Measurements from ENCODE around the gene CREB3L2.

The CREB3L2 gene

DNA sequence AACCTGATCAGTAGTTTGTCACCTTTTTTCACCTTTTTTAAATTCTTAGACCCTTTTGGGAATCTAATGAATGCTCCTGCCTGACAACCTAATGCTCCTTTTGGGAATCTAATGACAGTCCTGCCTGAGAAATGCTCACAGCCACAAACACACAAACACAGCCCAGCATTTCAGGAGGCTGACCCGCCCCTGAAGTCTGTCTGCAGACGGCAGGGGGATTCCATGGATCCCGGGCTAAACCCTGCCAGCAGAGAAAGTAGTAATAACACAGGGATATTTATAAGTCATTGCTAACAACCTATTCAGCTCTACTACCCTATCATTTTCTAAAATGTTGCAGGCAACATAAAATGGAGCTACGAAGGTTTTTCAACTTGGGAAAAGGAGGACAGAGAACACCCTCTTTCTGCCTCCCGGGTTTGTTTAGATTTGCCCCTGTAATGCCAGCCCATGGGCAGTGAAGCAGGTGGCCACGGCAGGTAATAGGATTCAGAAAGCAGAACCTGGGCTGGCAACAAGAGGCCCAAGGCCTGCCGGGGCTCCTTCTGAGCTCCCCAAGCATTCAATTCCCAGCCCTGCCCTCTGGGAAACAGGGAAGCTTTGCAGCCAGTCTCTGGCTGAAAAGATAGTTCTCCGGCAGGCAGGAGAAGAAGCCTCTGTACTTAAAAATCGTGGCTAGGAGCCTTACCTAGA, 65.2 kb downstream of the CREB3L2 start:
- Histone ChIP-seq H3K27me3 (replicated peaks in 2 of 5; ENCODE audit: control insufficient read depth in 4 of 5, insufficient read depth in 5 of 5, low read length in 4 of 5) (no peaks in the 10 kb centered on the region), H3K36me3 (ENCODE audit: control insufficient read depth in 4 of 4, insufficient read depth in 4 of 4, low read length in 3 of 4) (peaks cover 0 to 6% (median 2%) of the 10 kb centered on the region in 4 experiments), H3K4me3 (ENCODE audit: control insufficient read depth in 1 of 7, extremely low read depth in 1 of 7, insufficient read depth in 4 of 7, low read depth in 2 of 7, low read length in 6 of 7) (peak overlapping the region in 3 of 7 experiments; percentile 55 to 72 (median 68)), H3K4me1 (ENCODE audit: control extremely low read depth in 1 of 4, control insufficient read depth in 4 of 4, insufficient read depth in 4 of 4, low read length in 3 of 4) (peaks cover 21 to 52% (median 43%) of the 10 kb centered on the region in 4 experiments), H3K9me3 (ENCODE audit: control extremely low read depth in 1 of 5, control insufficient read depth in 4 of 5, insufficient read depth in 2 of 5, low read depth in 1 of 5, low read length in 4 of 5) (no peaks in the 10 kb centered on the region), H3K27ac (ENCODE audit: insufficient read depth in 1 of 2, low read depth in 1 of 2, low read length in 2 of 2, poor library complexity in 1 of 2, severe bottlenecking in 2 of 2) (peak overlapping the region; percentile 22 to 71)
- ChIA-PET POLR2A (interaction anchor here (1.1 to 1.2 kb wide), 3 partner anchors 11 to 65 kb away, joined by 3 to 4 read pairs (median 3); partner anchors contain the start of gene CREB3L2), CTCF (interaction anchor here (1.3 to 2.0 kb wide), 3 partner anchors 9 to 71 kb away, joined by 3 to 11 read pairs (median 6); partner anchors contain the start of gene CREB3L2)
- 81% methylated on average over 7 of the region's 9 CpGs for WGBS (ENCODE audit: insufficient coverage)
- DNase-seq: no peak

GRCh38 chr7:137935884-137936508, 65.9 kb downstream of the CREB3L2 start:
- Histone ChIP-seq H3K4me1 (ENCODE audit: control extremely low read depth in 1 of 4, control insufficient read depth in 4 of 4, insufficient read depth in 4 of 4, low read length in 3 of 4) (peaks cover 21 to 52% (median 43%) of the 10 kb centered on the region in 4 experiments), H3K27ac (ENCODE audit: insufficient read depth in 1 of 2, low read depth in 1 of 2, low read length in 2 of 2, poor library complexity in 1 of 2, severe bottlenecking in 2 of 2) (peak overlapping the region; percentile 72 to 89), H3K9me3 (ENCODE audit: control extremely low read depth in 1 of 5, control insufficient read depth in 4 of 5, insufficient read depth in 2 of 5, low read depth in 1 of 5, low read length in 4 of 5) (no peaks in the 10 kb centered on the region), H3K36me3 (ENCODE audit: control insufficient read depth in 4 of 4, insufficient read depth in 4 of 4, low read length in 3 of 4) (peaks cover 0 to 6% (median 0%) of the 10 kb centered on the region in 4 experiments), H3K4me3 (ENCODE audit: control insufficient read depth in 1 of 7, extremely low read depth in 1 of 7, insufficient read depth in 4 of 7, low read depth in 2 of 7, low read length in 6 of 7) (peak overlapping the region in 6 of 7 experiments; percentile 13 to 74 (median 62)), H3K27me3 (replicated peaks in 2 of 5; ENCODE audit: control insufficient read depth in 4 of 5, insufficient read depth in 5 of 5, low read length in 4 of 5) (no peaks in the 10 kb centered on the region)
- ChIA-PET CTCF (interaction anchor here (1.1 to 2.0 kb wide), 4 partner anchors 20 to 71 kb away, joined by 3 to 11 read pairs (median 6); partner anchors contain the start of gene CREB3L2), POLR2A (interaction anchor here (1.1 to 1.3 kb wide), 4 partner anchors 10 to 66 kb away, joined by 3 to 4 read pairs (median 3); partner anchors contain the start of gene CREB3L2)
- WGBS (ENCODE audit: insufficient coverage): 17% methylated on average over 5 of the region's 7 CpGs
- DNase-seq: peak; percentile 68 to 87 (median 80)

DNA sequence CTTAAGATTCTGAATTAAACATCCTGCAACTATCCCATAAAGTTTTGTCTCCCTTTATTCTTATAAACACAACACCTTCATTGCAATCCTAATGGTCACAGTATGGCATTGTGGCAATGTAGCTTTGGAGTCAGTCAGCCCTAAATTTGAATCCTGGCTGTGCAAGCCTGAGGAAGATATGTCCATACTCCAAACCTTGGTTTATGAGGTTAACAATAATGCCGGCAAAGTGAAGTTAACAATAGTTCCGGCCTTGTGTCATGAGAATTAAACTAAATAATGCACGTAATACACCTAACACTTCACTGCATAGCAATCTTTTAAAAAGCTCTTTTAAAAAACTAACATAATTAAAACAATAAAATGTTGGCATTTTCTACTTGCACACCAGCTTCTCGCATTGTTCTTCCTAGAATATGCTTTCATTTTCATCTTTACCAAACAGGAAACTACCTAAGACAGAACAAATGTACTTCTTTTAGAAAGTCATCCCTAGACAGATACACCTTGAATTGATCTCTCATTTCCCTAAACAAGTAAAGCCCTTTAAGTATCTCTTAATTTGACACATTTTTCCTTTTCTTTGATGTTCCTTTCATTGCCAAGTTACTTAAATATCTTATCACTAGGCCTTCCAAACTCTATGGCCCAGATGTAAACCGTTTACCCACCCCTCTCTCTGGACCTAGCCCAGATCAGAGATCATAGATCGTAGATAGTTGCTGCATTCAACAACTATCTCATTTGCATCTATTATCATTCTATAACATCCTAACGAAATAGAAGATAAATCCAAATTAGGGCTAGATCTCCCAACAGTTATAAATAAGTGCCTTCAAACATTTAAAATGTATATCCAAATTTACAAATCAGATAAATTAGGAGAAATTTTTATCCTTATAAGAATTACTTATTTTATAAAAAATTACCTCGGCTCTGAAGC, 66.7 kb downstream of the CREB3L2 start:
- Histone ChIP-seq H3K4me1 (ENCODE audit: control extremely low read depth in 1 of 4, control insufficient read depth in 4 of 4, insufficient read depth in 4 of 4, low read length in 3 of 4) (peaks cover 21 to 54% (median 43%) of the 10 kb centered on the region in 4 experiments), H3K27me3 (replicated peaks in 2 of 5; ENCODE audit: control insufficient read depth in 4 of 5, insufficient read depth in 5 of 5, low read length in 4 of 5) (no peaks in the 10 kb centered on the region), H3K4me3 (ENCODE audit: control insufficient read depth in 1 of 7, extremely low read depth in 1 of 7, insufficient read depth in 4 of 7, low read depth in 2 of 7, low read length in 6 of 7) (peak overlapping the region in 6 of 7 experiments; percentile 48 to 74 (median 62)), H3K36me3 (ENCODE audit: control insufficient read depth in 4 of 4, insufficient read depth in 4 of 4, low read length in 3 of 4) (peaks cover 0 to 10% (median 0%) of the 10 kb centered on the region in 4 experiments), H3K27ac (ENCODE audit: insufficient read depth in 1 of 2, low read depth in 1 of 2, low read length in 2 of 2, poor library complexity in 1 of 2, severe bottlenecking in 2 of 2) (peak overlapping the region; percentile 72 to 89), H3K9me3 (ENCODE audit: control extremely low read depth in 1 of 5, control insufficient read depth in 4 of 5, insufficient read depth in 2 of 5, low read depth in 1 of 5, low read length in 4 of 5) (no peaks in the 10 kb centered on the region)
- WGBS (ENCODE audit: insufficient coverage): 6% methylated on average over 5 of the region's 8 CpGs
- peak in 2 of 3 donors; percentile 50 to 64 for DNase-seq
- CTCF ChIA-PET: interaction anchor here (0.7 to 2.0 kb wide), 10 partner anchors 7 to 72 kb away, joined by 3 to 11 read pairs (median 3); partner anchors contain the start of gene CREB3L2
- POLR2A ChIA-PET: interaction anchor here (1.1 to 1.3 kb wide), 3 partner anchors 9 to 23 kb away, joined by 3 to 4 read pairs (median 3); no protein-coding TSS in a partner anchor

DNA sequence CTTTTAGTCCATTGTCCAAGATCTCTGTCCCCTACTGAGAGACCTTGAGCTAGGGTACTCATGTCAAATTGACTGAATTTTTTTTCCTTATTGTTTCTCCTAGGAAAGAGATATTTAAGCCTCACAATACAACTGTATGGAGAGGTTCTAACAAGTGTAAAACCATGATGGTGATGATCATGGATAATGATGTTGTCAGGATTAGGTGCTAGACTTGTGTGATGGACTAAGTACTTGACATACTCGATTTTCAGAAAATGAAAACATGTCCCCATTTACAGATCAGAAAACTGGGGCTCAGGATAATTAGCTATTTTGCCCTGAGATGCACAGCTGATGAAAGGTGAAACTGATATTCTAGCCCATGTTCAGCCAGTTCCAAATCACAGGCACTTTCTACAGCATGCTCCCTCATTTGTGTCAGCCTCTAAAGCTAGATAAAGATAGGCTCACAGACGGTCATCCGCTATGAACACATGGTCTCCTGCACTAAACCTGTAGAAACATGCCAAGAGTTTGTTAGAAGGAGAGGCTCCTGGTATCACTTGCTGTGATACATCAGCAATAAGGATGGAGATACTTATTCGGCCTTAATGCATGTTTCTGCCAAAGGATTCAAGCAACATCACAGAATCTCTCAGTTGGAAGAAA, 67.6 kb downstream of the CREB3L2 start:
- Histone ChIP-seq H3K27me3 (replicated peaks in 2 of 5; ENCODE audit: control insufficient read depth in 4 of 5, insufficient read depth in 5 of 5, low read length in 4 of 5) (no peaks in the 10 kb centered on the region), H3K4me1 (ENCODE audit: control extremely low read depth in 1 of 4, control insufficient read depth in 4 of 4, insufficient read depth in 4 of 4, low read length in 3 of 4) (peaks cover 21 to 55% (median 43%) of the 10 kb centered on the region in 4 experiments), H3K9me3 (ENCODE audit: control extremely low read depth in 1 of 5, control insufficient read depth in 4 of 5, insufficient read depth in 2 of 5, low read depth in 1 of 5, low read length in 4 of 5) (no peaks in the 10 kb centered on the region), H3K27ac (ENCODE audit: insufficient read depth in 1 of 2, low read depth in 1 of 2, low read length in 2 of 2, poor library complexity in 1 of 2, severe bottlenecking in 2 of 2) (peak overlapping the region; percentile 72 to 89), H3K36me3 (ENCODE audit: control insufficient read depth in 4 of 4, insufficient read depth in 4 of 4, low read length in 3 of 4) (peaks cover 0 to 11% (median 0%) of the 10 kb centered on the region in 4 experiments), H3K4me3 (ENCODE audit: control insufficient read depth in 1 of 7, extremely low read depth in 1 of 7, insufficient read depth in 4 of 7, low read depth in 2 of 7, low read length in 6 of 7) (peak overlapping the region in 6 of 7 experiments; percentile 48 to 74 (median 62))
- WGBS (ENCODE audit: insufficient coverage): 70% methylated on average over 4 of the region's 4 CpGs
- no peak for DNase-seq
- CTCF ChIA-PET: interaction anchor here (0.8 to 2.0 kb wide), 10 partner anchors 8 to 73 kb away, joined by 3 to 11 read pairs (median 3); no protein-coding TSS in a partner anchor
- POLR2A ChIA-PET: no interaction called here

DNA sequence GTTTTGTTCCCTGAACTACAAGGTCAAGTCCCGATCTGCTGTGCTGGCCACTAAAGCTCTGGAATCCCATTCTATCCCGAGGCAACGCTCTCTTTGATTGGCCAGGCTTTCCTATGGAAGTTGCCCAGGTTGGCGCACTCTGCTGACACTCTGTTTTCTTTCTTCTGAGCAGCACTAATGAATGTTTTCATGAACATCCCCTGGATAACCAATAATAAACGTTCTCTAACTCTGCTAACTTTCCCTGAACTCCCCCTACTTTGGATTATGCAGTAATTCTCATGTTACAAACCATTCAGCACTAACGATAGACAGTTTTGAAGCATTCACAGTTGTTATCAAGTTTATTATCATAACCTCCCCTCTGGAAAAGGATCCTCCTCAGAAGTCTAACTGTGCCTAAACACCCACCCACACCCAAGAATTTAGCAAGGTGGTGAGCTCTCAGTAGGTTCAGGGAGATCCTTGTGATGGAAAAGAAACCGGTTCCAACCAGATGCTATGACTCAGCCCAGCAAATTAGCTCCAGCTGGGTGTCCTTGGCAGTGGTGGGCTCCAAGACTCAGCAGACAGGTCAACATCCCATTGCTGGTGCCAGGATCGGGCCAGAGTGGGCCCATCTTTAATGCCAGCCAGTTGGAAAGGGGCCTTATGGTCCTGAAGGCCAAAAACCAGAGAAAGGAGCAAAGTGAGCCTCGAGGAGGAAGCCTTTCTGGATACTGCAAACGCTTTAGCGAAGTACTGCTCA, 68.4 kb downstream of the CREB3L2 start:
- peak overlapping the region in 4 of 7 experiments; percentile 6 to 53 (median 23) for H3K4me3 ChIP-seq (ENCODE audit: control insufficient read depth in 1 of 7, extremely low read depth in 1 of 7, insufficient read depth in 4 of 7, low read depth in 2 of 7, low read length in 6 of 7)
- peaks cover 21 to 55% (median 43%) of the 10 kb centered on the region in 4 experiments for H3K4me1 ChIP-seq (ENCODE audit: control extremely low read depth in 1 of 4, control insufficient read depth in 4 of 4, insufficient read depth in 4 of 4, low read length in 3 of 4)

More for the DNA sequence above, 68.4 kb downstream of the CREB3L2 start:
- WGBS (ENCODE audit: insufficient coverage): 60% methylated on average over 8 of the region's 11 CpGs
- Histone ChIP-seq H3K36me3 (ENCODE audit: control insufficient read depth in 4 of 4, insufficient read depth in 4 of 4, low read length in 3 of 4) (peaks cover 0 to 15% (median 0%) of the 10 kb centered on the region in 4 experiments), H3K27ac (ENCODE audit: insufficient read depth in 1 of 2, low read depth in 1 of 2, low read length in 2 of 2, poor library complexity in 1 of 2, severe bottlenecking in 2 of 2) (peak overlapping the region; percentile 44 to 89), H3K27me3 (replicated peaks in 2 of 5; ENCODE audit: control insufficient read depth in 4 of 5, insufficient read depth in 5 of 5, low read length in 4 of 5) (no peaks in the 10 kb centered on the region), H3K9me3 (ENCODE audit: control extremely low read depth in 1 of 5, control insufficient read depth in 4 of 5, insufficient read depth in 2 of 5, low read depth in 1 of 5, low read length in 4 of 5) (no peaks in the 10 kb centered on the region)
- DNase-seq: peak in 2 of 3 donors; percentile 33 to 60
- ChIA-PET POLR2A (interaction anchor here (1.0 to 1.1 kb wide), 2 partner anchors 21 to 59 kb away, joined by 3 read pairs; no protein-coding TSS in a partner anchor), CTCF (interaction anchor here (0.8 to 1.4 kb wide), 10 partner anchors 9 to 74 kb away, joined by 3 to 6 read pairs (median 3); no protein-coding TSS in a partner anchor)
